HG02885 (cell line): ENCODE results near the gene CBLC.

Experiments used
- ATAC-seq: cut with Tn5 transposase; IDR thresholded peaks from one replicate; pipeline ENCODE4 v1.9.1; 2021; ENCODE audit warnings: mild to moderate bottlenecking; ENCODE audit not compliant: unreplicated experiment, poor library complexity

Gene CBLC

GRCh38 chr19:44745887-44746600, 31.6 kb upstream of the CBLC start:
- ATAC-seq: no peak

- no peak for ATAC-seq
Measured at GRCh38 chr19:44746616-44746945, 31.1 kb upstream of the CBLC start.

GRCh38 chr19:44746946-44747738, 30.5 kb upstream of the CBLC start:
- ATAC-seq: peak; percentile 59

- peak; percentile 27 for ATAC-seq
Measured at GRCh38 chr19:44747739-44748425, 29.8 kb upstream of the CBLC start.

DNA sequence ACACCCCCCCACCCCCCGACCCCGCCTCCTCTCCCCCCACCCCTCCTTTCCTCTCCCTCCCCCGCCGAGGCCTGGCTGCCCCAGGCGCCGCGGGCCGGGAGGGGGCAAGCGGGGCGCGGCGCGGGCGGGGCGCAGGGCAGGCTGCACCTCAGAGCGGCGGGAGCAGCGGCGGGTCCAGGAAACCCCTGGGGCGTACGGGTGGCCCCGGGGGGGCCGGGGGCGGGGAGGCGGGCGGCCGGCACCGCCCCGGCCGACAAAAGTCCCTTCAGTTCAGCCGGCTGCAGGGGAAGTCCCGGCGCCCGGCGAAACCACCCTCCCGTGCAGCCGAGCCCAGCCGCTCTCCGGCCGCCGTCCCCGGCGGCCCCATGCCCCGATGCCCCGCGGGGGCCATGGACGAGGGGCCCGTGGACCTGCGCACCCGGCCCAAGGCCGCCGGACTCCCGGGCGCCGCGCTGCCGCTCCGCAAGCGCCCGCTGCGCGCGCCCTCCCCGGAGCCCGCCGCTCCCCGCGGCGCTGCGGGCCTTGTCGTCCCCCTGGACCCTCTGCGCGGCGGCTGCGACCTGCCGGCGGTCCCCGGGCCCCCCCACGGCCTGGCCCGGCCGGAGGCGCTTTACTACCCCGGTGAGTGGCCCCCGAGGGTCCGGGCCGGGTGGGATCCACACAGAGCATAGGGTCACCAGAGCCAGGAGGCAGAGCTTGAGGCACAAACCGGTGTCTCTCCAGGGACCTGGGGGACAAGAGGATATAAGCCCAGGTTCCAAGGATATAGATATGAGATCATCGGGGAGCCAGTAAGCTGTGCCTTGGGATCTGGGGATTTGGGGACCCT, 29.1 kb upstream of the CBLC start, which contains the start of gene BCL3:
TSS of gene BCL3 (plus strand) at position 283 of the 829 bp plus-strand sequence. CDS start at position 366, 83 bp downstream.
- ATAC-seq: peak; percentile 43

DNA sequence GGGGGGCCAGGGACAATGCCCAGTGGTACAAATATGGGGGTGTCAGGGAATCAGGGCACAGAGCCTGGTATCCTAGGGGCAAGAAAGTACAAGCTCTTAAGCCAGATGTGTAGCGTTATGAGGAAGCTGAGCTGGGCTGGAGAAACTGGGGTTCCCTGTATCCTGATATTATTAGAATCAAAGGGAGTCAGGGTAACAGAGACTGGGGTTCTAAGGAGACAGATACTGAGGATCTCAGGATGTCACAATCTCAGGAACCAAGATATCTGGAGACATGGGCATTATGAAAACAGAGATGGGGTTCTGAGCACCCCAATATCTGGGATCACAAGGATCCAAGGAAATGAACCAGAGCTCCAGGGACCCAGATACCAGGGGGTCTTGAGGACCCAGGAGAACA, 28.4 kb upstream of the CBLC start:
- no peak for ATAC-seq

DNA sequence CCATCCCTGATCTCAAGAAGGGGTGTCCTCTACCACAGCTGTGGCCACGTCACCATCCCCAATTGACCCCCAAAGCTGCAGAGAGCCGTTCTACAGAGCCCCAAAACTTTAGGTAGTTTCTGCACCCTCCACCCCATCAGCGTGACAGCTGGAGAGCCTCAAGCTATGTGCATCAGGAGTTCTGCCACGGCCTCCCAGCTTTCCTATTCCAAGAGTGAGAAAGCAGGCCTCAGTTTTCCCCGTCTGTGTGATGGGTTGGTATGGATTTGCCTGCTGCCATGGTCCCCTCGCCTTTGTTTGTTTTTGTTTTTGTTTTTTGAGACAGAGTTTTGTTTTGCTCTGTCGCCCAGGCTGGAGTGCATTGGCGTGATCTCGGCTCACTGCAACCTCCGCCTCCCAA, 27.7 kb upstream of the CBLC start:
- no peak for ATAC-seq

- ATAC-seq: no peak
Measured at GRCh38 chr19:44752123-44752815, 25.4 kb upstream of the CBLC start.

- peak; percentile 75 for ATAC-seq
Measured at GRCh38 chr19:44752816-44753625, 24.7 kb upstream of the CBLC start.

- ATAC-seq: no peak
Measured at GRCh38 chr19:44753626-44753931, 24.1 kb upstream of the CBLC start.

DNA sequence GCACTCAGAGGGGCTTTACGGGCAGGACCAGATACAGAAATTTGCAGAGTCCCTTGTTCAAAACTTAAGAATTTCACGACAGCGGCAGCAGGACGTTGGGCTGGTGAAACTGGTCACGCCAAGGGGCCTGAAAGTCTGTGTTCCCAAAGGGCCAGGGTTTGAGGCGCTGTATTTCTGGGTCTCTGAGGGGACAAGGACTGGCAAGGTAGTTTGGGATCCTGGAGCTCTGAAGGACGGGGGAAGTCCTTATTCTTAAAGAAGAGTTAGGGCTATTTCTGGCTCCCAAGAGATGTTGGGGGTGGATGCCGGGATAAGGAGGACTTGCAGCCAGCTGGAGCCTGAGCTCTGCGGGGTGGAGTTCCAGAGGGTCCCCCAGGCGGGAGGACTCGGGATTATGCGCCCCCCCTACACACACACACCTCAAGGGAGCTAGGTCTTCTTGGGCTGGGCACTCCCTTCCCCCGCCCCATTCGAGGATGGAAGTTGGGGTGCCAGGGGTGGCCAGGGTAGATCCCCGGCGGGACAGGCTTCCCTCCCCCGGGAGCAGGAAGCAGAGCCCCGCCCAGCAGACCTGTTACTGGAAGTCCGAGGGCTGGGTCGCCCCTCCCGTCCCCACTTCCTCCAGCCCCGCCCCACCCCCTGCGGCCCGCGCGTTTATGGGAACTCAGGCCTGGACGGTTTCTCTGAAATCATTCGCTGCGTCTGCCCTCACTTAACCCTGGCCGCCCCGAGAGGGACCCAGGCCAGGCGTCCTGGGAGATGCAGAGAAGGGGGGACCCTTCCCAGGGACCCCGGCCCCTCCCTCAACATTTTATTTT, 23.5 kb upstream of the CBLC start:
- ATAC-seq: peak; percentile 38

GRCh38 chr19:44754750-44755080, 23.0 kb upstream of the CBLC start:
- ATAC-seq: no peak

DNA sequence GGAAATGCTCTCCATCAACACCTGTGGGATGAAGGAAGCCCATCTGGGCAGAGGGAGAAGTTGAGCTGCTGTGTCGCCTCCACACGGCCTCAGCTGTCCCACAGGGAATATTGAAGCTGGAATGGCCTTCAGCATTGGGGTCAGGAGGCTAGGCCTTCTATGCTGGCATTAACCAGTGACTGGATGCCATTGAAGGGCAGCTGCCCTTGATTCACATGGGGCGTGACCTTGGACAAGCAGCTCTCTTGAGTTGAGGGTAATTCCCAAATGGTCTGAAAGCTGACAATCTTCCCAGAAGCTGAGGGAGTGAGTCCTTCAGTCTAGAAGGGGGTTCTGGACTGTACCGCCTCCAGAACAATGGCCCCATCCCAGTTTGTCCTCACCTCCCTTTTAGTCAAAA, 22.5 kb upstream of the CBLC start:
- ATAC-seq: no peak

DNA sequence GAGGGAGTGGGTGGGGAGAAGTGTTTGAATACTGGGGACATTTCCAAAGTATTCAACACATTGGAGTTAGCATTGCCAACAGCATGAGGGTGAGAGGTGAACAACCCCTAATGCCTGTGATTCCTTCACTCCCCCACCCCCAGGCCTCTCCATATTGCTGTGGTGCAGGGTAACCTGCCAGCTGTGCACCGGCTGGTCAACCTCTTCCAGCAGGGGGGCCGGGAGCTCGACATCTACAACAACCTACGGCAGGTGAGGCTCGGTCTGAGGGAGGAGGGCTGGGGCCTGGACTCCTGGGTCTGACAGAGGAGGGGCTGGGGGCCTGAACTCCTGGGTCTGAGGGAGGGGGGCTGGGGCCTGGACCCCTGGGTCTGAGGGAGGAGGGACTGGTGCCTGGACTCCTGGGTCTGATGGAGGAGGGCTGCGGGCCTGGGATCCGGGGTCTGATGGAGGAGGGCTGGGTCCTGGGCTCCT, 21.6 kb upstream of the CBLC start:
- no peak for ATAC-seq

GRCh38 chr19:44757057-44757734, 20.5 kb upstream of the CBLC start:
- ATAC-seq: no peak

- no peak for ATAC-seq
Measured at GRCh38 chr19:44757735-44758505, 19.8 kb upstream of the CBLC start.

- ATAC-seq: no peak
Measured at GRCh38 chr19:44758596-44758995, 19.1 kb upstream of the CBLC start.
